ENCODE measurements around the gene ST6GALNAC2.

ST6GALNAC2 gene

DNA sequence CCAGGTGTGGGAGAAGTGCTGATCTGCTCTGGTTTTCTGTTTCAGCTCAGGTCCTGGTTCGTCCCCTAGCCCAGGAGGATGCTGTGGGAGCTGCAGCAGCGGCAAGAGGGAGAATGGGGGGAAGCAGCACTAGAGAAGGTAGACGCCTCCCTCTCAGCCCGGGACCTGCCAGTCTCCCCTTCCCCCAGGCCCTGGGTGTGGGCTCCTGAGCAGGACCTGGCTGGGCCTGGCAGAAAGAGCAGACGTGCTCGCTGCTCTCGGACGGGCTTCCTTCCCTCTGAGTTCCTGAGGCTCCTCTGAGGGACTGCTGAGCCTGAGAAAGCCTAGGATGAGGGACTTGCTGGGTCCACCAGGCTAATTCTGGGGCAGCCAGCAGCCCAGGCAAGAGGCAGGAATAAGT, 42.7 kb downstream of the ST6GALNAC2 start:
- FAIRE-seq (no peak), DNase-seq (ENCODE audit: insufficient read length, low spot score) (no peak)
- no peak for TF ChIP-seq POLR2AphosphoS5 (IDR thresholded peaks at IDR 0.05; ENCODE audit: low read depth, low read length)
- no peak for TF ChIP-seq POU2F2 (IDR thresholded peaks at IDR 0.05; ENCODE audit: low read depth, low read length)
- no peak for TF ChIP-seq TAF1 (IDR thresholded peaks at IDR 0.05; ENCODE audit: low read depth, low read length)
- no peak for TF ChIP-seq PAX5 (IDR thresholded peaks at IDR 0.05; ENCODE audit: insufficient read depth, low read length, severe bottlenecking)
- no peak for TF ChIP-seq POLR2A (IDR thresholded peaks at IDR 0.05; ENCODE audit: low read depth, low read length)
- TF ChIP-seq SPI1 (IDR thresholded peaks at IDR 0.05; ENCODE audit: low read depth, low read length), result no peak

DNA sequence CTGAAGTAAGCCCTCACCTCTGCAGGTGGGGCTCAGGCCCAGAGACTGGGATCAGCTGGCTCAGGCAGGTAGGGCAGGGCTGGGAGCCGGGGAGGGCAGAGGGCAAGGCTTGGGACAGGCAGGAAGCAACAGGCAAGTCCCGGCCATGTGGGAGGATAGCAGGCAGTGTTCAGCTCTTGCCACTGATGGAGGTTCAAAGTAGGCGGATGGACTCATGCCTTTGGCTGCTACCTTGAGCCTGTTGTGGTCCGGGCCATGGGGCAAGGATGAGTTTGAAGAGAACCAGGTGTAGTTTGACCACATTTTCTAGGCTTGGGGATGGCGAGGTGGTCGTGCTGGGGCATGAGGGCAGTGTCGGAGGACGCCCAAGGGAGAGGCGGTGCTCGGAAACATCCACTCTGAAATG, 43.1 kb downstream of the ST6GALNAC2 start:
- no peak for DNase-seq (ENCODE audit: insufficient read length, low spot score)
- FAIRE-seq, result no peak
- no peak for TF ChIP-seq POU2F2 (IDR thresholded peaks at IDR 0.05; ENCODE audit: low read depth, low read length)
- no peak for TF ChIP-seq POLR2A (IDR thresholded peaks at IDR 0.05; ENCODE audit: low read depth, low read length)
- TF ChIP-seq PAX5 (IDR thresholded peaks at IDR 0.05; ENCODE audit: insufficient read depth, low read length, severe bottlenecking), result no peak
- TF ChIP-seq POLR2AphosphoS5 (IDR thresholded peaks at IDR 0.05; ENCODE audit: low read depth, low read length), result no peak
- no peak for TF ChIP-seq SPI1 (IDR thresholded peaks at IDR 0.05; ENCODE audit: low read depth, low read length)
- TF ChIP-seq TAF1 (IDR thresholded peaks at IDR 0.05; ENCODE audit: low read depth, low read length), result no peak

DNA sequence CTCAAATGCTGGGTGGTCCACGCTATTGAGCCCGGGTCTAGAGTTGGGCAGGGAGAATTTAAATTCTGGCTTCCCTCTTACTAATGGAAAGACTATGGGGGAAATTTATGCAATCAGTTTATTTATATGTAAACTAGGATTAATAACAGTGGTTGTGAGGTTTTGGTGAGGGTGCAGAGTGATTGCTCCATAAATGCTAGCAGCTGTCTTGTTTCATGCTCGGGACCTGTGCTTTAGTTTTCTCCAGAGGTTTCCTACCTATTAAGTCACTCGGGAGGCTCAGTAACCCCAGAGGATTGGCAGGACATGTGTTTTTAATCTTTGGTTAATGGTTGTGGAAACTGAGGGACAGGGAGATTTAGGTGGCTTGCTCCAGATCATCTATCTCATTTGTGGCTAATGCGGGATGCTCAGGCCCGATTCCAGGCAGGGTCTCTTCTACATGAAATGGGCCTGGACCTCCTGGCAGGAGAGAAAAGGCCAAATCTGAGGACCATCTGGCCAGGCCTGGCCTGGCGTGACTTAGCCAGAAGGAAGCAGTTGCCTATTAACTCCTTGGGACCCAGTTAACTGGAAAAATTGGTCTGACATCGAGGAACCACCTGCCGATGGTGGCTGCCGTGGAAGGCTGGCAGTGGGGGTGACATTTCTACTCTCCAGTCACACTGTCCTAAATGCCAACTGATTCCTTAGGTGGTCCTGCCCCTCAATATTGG, 43.8 kb downstream of the ST6GALNAC2 start:
- no peak for FAIRE-seq
- DNase-seq (ENCODE audit: insufficient read length, low spot score), result no peak
- TF ChIP-seq TAF1 (IDR thresholded peaks at IDR 0.05; ENCODE audit: low read depth, low read length), result no peak
- TF ChIP-seq POU2F2 (IDR thresholded peaks at IDR 0.05; ENCODE audit: low read depth, low read length), result no peak
- no peak for TF ChIP-seq POLR2A (IDR thresholded peaks at IDR 0.05; ENCODE audit: low read depth, low read length)
- TF ChIP-seq POLR2AphosphoS5 (IDR thresholded peaks at IDR 0.05; ENCODE audit: low read depth, low read length), result no peak
- no peak for TF ChIP-seq SPI1 (IDR thresholded peaks at IDR 0.05; ENCODE audit: low read depth, low read length)
- TF ChIP-seq PAX5 (IDR thresholded peaks at IDR 0.05; ENCODE audit: insufficient read depth, low read length, severe bottlenecking), result no peak

DNA sequence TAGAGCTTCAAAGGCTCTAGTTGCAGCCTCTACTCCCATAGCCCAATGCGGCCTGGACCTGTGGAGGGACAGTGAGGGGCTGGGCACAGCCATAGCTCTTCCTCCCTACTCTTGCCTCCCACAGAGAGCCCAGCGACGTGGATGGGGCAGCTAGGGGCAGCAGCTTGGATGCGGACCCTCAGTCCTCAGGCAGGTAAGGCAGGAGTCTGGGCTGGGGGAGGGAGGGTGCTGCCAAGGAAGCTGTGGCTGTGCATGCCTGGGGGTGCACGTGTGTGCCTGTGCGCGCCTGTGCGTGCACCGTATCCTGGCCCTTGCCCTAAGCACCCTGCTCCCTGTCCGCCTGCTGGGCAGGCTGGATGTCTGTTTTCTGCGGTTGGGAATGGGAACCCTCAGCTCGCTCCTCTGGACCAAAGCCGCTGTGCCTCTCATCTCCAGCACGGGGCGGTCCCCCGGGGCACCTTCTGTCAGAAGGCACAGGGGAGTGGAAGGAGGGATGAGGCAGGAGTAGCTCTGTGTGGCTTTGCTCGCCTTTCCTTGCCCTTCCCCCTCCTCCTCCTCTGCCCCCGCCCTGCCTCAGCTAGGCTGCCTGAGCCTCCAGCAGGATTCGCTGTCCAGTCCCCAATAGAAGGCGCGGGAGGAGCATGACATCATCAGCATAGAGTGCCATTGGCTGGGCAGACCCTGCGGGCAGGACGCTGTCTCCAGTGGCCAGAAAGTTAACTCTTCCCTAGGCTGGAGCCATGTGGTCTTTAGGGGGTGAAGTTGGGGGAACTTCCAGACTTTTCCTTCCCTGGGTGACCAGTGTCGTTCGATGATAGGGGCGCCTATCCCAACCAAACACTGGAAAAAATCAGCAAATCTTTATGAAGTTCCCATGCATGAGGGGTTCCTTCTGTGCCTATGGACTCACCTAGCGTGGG, 45.0 kb downstream of the ST6GALNAC2 start:
- FAIRE-seq (peak; percentile 58), DNase-seq (ENCODE audit: insufficient read length, low spot score) (peak; percentile 70)
- TF ChIP-seq POLR2A (IDR thresholded peaks at IDR 0.05; ENCODE audit: low read depth, low read length) (no peak), PAX5 (IDR thresholded peaks at IDR 0.05; ENCODE audit: insufficient read depth, low read length, severe bottlenecking) (no peak), POLR2AphosphoS5 (IDR thresholded peaks at IDR 0.05; ENCODE audit: low read depth, low read length) (no peak), SPI1 (IDR thresholded peaks at IDR 0.05; ENCODE audit: low read depth, low read length) (no peak), POU2F2 (IDR thresholded peaks at IDR 0.05; ENCODE audit: low read depth, low read length) (no peak), TAF1 (IDR thresholded peaks at IDR 0.05; ENCODE audit: low read depth, low read length) (no peak)

DNA sequence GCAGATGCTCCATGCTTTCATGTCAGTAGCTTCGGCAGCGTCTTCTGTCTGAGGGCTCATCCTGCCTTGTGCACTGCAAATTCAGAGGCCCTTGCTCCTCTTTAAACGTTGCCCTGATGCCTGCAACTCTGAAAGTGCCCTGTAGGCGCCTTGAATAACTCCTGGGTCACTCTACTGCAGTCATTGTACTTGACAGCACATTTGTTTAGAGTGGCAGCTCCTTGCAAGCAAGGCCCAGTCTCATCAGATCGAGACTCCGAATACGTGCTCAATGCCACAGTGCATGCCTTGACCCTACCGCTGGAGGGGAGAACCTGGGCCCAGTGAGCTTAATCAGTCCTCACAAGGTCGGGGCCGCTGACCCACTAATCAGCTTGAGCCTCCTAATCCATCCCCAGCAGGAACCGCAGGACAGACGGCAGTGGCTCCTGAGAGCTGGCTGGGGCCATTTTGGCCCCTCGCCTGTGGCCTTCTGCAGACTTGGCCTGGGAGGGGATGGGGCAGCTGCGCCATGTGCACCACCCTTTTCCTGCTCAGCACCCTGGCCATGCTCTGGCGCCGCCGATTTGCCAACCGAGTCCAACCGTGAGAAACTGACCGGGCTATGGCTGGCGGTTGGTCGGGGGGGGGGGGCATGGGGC, 45.9 kb downstream of the ST6GALNAC2 start, which contains the start of gene PRCD:
Gene PRCD (plus strand): TSS at position 414 of the 641 bp plus-strand sequence. CDS start 98 bp downstream, at position 512.
- DNase-seq (ENCODE audit: insufficient read length, low spot score) (no peak), FAIRE-seq (no peak)
- no peak for TF ChIP-seq SPI1 (IDR thresholded peaks at IDR 0.05; ENCODE audit: low read depth, low read length)
- TF ChIP-seq PAX5 (IDR thresholded peaks at IDR 0.05; ENCODE audit: insufficient read depth, low read length, severe bottlenecking), result no peak
- no peak for TF ChIP-seq TAF1 (IDR thresholded peaks at IDR 0.05; ENCODE audit: low read depth, low read length)
- no peak for TF ChIP-seq POU2F2 (IDR thresholded peaks at IDR 0.05; ENCODE audit: low read depth, low read length)

DNA sequence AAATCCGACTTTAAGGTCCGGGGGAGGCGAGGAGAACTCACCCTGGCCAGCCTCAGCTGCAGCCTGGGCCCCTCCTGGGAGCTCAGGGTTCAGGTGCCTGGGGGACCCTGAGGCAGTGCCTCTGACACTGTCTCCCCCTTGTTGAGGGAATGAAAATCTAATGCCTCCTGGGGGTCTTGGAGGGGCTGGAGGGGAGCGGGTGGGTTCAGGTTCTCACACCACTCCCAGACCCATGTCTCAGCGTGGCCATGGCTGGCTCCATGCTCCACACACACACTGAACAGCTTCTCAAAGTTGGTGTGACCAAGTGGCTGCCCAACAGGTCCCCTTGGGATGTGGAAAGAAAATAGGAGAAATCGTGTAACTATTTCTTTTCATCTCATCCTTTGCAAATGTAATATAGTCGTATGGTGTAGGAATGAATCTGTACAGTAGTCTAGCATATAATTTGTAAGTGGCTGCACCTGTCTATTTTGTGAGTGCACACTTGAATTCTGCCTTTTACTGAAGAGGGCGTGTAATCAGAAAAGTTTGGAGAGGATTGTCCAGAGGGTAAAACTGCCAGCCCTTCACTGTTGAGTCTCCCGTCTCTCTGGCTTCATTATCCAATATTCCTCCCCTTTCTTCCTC, 46.6 kb downstream of the ST6GALNAC2 start:
- DNase-seq (ENCODE audit: insufficient read length, low spot score), result no peak
- FAIRE-seq, result no peak
- TF ChIP-seq SPI1 (IDR thresholded peaks at IDR 0.05; ENCODE audit: low read depth, low read length) (no peak), PAX5 (IDR thresholded peaks at IDR 0.05; ENCODE audit: insufficient read depth, low read length, severe bottlenecking) (no peak), POLR2AphosphoS5 (IDR thresholded peaks at IDR 0.05; ENCODE audit: low read depth, low read length) (no peak)

DNA sequence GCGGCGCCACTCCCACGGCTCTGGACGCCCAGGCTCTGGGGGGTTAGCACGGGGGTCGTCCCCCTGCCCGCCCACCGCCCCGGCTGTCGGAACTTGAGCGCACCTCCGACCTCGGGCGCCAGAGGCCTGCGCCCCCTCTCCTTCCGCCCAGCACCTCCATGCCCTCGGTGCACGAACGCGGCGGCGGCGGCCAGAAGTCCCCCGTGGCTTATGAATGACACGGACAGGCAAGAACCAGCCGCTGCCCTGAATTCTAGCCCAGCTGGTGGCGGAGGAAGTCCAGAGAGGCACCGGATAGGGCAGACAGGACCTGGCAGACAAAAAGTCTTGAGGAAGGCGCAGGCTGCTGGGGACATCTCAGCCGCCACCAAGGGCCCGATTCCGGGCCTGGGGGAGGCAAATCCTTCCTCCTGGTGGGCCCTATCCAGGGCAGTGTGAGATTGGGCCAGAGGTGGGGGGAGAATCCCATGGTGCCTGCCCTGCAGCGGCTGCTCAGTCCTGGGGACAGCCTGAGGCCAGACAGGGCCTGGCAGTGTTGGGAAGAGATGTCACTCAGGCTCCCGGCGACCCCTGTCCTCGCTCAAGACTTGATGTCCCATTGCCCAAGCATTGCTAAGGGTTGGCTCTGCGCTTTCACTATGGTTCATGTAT, 47.3 kb downstream of the ST6GALNAC2 start:
- DNase-seq (ENCODE audit: insufficient read length, low spot score) (no peak), FAIRE-seq (no peak)
- TF ChIP-seq PAX5 (IDR thresholded peaks at IDR 0.05; ENCODE audit: insufficient read depth, low read length, severe bottlenecking) (no peak), SPI1 (IDR thresholded peaks at IDR 0.05; ENCODE audit: low read depth, low read length) (no peak), POLR2A (IDR thresholded peaks at IDR 0.05; ENCODE audit: low read depth, low read length) (no peak), TAF1 (IDR thresholded peaks at IDR 0.05; ENCODE audit: low read depth, low read length) (no peak), POLR2AphosphoS5 (IDR thresholded peaks at IDR 0.05; ENCODE audit: low read depth, low read length) (no peak), POU2F2 (IDR thresholded peaks at IDR 0.05; ENCODE audit: low read depth, low read length) (no peak)

DNA sequence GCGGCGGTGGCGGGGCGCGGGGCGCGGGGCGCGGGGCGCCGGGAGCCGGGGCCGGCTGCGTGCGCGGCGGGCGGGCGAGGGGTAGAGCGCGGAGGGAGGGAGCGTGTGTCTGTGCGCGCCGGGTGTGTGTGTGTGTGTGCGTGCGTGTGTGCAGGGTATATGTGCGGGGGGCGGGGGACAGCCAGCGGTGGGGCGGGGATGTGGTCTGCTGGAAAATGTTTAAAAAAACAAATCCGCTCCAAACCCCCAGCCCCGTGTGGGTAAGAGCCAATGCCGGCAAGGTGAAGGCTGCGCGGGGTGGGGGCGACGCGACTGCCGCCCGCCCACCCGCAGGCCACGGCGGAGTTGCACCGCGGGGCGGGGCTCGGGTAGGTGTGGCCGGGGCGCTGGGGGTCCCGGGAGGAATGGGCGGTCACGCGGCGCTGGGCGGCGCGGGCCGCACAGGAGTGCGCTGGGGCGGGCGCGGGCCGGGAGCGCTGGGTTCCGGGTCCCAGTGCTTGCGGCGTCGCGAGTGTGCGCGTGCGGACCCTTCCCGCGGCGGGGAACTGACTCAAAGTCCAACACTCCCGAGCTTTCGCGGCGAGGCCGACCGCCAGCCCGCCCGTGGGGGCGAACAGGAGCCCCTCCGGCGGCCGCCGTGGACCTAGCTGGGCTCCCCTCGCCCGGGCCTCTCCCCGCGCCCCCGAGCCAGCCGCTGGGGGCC, 47.9 kb downstream of the ST6GALNAC2 start, which contains the start of gene CYGB:
Gene CYGB (minus strand): TSS at position 132 of the 703 bp plus-strand sequence. CDS start 167 bp downstream, outside the sequence.
- FAIRE-seq, result no peak
- TF ChIP-seq POLR2AphosphoS5 (IDR thresholded peaks at IDR 0.05; ENCODE audit: low read depth, low read length), result no peak
- no peak for TF ChIP-seq TAF1 (IDR thresholded peaks at IDR 0.05; ENCODE audit: low read depth, low read length)
- no peak for TF ChIP-seq POU2F2 (IDR thresholded peaks at IDR 0.05; ENCODE audit: low read depth, low read length)
- TF ChIP-seq PAX5 (IDR thresholded peaks at IDR 0.05; ENCODE audit: insufficient read depth, low read length, severe bottlenecking), result no peak
- TF ChIP-seq POLR2A (IDR thresholded peaks at IDR 0.05; ENCODE audit: low read depth, low read length), result no peak
- TF ChIP-seq SPI1 (IDR thresholded peaks at IDR 0.05; ENCODE audit: low read depth, low read length), result no peak
- DNase-seq (ENCODE audit: insufficient read length, low spot score), result no peak
